GM21528 (cell line): Measurements from ENCODE around the gene DNAJC21.
A peak's percentile ranks its signal among the peaks of the same experiment; 100 is the strongest.

Experiments
- ATAC-seq: cut with Tn5 transposase; IDR thresholded peaks from one replicate; pipeline ENCODE4 v1.9.1; 2021; ENCODE audit warnings: mild to moderate bottlenecking, moderate library complexity; ENCODE audit not compliant: unreplicated experiment, low FRiP score

The DNAJC21 gene

GRCh38 chr5:34929134-34929719 is at the start of gene DNAJC21:
Gene DNAJC21, plus strand, starts transcription at chr5:34929559. Its CDS starts 261 bp downstream, at chr5:34929820.
- ATAC-seq = peak; percentile 94

DNA sequence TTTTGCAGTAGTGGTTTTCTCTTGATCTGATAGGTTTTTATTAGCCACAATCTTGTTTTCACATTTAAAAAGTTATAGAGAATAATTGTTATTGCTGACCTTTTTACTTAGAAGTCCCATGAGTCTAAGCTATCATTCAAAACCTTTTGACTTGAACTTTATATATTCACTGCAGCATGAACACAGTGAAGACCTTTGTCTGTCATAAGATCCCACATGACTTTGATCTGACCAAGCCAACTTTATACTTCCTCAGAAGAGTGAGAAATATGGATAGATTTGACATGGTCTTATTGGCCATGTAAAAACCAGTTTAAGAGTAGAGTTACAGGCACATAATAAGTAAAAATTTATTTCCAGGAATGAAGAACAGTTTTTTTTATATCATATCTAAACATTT is 48.1 kb upstream of the DNAJC21 start:
- ATAC-seq = no peak

- no peak for ATAC-seq
These were observed 42.8 kb upstream of the DNAJC21 start for GRCh38 chr5:34886392-34887119.

GRCh38 chr5:34889394-34889793 is 40.0 kb upstream of the DNAJC21 start:
- ATAC-seq = no peak

DNA sequence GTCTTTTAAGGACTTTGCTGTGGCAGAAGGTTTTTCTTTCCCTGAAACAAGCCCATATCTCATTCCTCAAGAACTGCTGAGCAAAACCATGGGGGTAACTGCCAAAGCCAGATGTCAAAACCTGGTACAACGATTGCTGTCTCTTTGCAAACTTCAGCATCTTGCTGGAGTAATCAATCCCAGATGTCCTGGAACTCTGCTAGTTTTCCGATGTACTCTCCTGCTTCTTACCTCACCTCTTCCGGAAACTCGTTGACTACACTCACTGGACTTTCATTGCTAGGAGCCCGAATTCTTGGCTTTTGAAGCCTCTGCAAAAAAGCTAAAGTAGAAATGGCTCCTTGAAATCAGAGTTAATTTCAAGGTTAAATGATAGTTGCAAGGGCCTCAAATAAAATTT is 37.4 kb upstream of the DNAJC21 start:
- ATAC-seq = no peak

- no peak for ATAC-seq
These were observed 36.9 kb upstream of the DNAJC21 start for GRCh38 chr5:34892414-34892813.

- no peak for ATAC-seq
These were observed 34.6 kb upstream of the DNAJC21 start for GRCh38 chr5:34894716-34895115.

- ATAC-seq = no peak
These were observed 33.5 kb upstream of the DNAJC21 start for GRCh38 chr5:34895641-34896419.

DNA sequence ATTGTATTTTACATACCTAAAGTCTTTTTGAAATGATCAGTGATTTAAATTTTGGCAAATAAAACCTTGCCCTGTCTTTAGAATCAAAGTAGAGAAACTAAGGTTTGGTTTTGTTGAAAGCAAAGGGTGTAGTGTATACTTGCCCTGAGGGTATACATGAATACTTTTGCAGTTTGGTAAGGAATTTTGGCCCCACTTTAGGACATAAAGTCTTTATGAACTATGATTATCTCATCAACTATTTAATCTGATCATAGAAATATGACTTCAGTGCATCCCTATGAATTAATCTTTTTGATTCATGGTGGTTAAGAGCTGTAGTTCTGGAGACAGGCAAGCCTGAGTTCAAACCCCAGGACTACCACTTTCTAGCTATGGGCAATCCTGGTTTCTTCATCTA is 31.7 kb upstream of the DNAJC21 start:
- no peak for ATAC-seq

DNA sequence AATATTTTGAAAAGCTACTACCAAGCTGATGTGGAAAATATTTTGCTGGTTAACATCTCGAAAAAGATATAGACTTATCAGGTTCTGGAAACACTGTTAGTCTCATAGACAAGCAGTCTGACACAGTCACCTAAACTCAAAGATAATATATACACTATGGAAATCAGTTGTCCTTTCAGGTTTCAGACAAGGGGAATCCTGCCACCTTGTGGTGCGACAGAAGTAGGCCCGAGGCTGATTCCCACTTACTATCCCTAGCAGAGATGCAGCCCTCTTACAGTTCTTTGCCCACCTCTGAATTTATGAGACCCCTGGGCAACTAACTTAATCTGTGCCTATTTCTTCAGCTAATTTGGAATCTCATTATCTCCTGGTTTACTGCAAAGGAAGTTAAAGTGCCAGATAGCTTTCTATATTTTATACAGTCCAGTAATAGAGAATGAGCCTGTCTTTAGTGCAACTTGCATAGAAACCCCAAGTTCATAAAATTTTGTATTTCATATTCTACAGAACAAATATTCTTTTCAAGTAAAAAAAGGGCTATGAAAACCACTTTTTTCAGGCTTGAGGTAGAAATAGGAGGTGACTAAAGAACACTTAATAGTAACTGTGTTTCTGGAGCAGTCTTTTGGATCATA is 31.0 kb upstream of the DNAJC21 start:
- ATAC-seq = peak; percentile 81

DNA sequence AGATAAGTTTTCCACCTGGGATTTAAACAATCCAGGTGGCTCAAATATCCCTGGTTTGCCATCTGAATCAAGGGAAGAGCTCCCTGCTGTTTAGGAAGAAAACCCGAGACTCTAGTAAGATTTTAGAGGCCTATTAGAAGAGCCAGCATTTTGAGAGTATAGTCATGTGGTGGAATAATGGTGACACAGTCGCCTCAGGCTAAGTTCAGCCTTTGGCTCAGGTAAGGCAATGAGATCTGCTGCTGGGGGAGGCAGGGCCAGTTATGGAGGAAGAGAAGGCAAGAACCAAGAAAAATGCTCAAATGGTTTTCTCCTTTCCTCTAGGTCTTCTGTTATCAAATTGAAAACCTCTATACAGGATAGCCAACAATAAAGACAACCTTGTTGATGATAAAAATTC is 30.3 kb upstream of the DNAJC21 start:
- no peak for ATAC-seq

- no peak for ATAC-seq
These were observed 28.7 kb upstream of the DNAJC21 start for GRCh38 chr5:34900652-34901051.

DNA sequence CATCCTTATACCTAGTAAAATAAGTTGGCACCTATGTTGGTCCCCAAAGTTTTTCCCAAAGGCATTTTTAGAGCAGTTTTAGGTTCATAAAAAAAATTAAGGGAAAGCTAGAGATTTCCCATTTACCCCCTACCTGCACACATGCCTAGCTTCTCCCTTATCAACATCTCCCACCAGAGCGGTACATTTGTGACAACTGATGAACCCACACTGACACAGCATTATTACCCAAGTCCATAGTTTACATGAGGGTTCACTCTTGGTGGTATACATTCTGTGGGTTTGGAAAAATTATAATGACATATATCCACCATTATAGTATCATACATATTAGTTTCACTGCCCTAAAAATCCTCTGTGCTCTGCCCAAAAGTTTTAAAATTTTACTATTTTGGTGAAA is 26.1 kb upstream of the DNAJC21 start:
- ATAC-seq = no peak

DNA sequence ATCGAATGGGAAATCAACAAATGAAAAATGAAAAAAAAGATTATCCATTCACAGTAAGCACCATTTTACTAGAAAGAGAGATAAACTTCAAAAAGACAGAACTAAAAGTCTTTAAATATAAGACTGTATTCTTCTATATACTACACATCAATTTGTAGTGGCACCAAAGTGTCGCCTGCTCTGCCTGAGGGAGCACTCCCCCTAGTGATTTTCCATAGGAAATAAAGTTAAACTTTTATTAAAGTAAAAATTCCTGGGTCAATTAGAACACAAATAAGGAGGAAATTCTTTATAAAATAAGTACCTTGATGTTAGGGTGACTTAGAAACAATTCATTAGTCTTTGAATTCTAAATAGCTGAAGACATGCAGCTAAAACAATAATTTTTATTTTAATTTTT is 23.8 kb upstream of the DNAJC21 start:
- ATAC-seq = no peak

- no peak for ATAC-seq
These were observed 16.3 kb upstream of the DNAJC21 start for GRCh38 chr5:34913072-34913471.

GRCh38 chr5:34914671-34915138 is 14.7 kb upstream of the DNAJC21 start:
- ATAC-seq = peak; percentile 23

GRCh38 chr5:34915139-34915855 is 14.1 kb upstream of the DNAJC21 start, which contains the start of the genes BRIX1 and RAD1:
Gene BRIX1, plus strand, starts transcription at chr5:34915711. Its CDS starts 28 bp downstream, at chr5:34915739.
Gene RAD1, minus strand, starts transcription at chr5:34915504. Its CDS starts 612 bp downstream, at chr5:34914892.
- ATAC-seq = peak; percentile 98

GRCh38 chr5:34915856-34916192 is 13.5 kb upstream of the DNAJC21 start:
- ATAC-seq = peak; percentile 16

- ATAC-seq = no peak
These were observed 12.8 kb upstream of the DNAJC21 start for GRCh38 chr5:34916518-34916917.

- ATAC-seq = no peak
These were observed 11.3 kb upstream of the DNAJC21 start for GRCh38 chr5:34918025-34918424.
